Measurements from ENCODE around the gene HBS1L.

HBS1L gene

DNA sequence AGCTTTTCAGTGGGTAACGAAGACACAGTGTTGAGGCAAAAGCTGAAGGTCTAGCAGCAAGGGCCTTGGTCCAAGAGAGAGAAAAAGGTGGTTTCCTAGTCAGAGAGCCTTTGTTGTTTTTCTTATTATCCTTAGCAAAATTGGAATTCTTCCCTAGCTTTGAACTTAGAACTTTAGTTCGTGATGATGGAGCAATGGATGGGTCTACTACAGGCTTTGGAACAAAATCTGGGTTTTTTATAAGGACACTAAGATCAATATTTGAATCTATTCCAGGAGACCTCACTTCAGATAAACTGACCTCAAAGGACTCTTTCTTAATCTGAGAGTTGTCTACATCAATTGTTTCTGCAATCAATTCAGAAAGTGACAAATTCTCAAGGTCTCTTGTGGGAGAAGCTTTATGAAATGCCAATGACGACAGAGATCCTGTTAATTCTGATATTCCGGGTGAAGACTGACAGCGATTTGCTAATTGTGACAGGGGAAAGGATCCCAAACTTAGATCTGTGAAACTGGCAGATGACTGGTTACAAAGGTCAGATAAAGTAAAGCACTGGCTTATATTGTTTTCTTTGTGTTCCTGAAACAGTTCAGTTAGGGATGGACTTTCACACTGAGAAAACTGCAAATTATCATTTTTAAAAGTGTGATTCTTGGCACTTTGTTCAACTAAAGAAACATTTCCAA lies 17.7 kb downstream of the HBS1L start:
- H3K4me1 ChIP-seq (ENCODE audit: control insufficient read depth in 1 of 2, insufficient read depth in 1 of 2, low read depth in 1 of 2, low read length in 1 of 2), result no peaks in the 10 kb centered on the region
- peaks cover 61% of the 10 kb centered on the region for H3K36me3 ChIP-seq
- no peaks in the 10 kb centered on the region for H3K27me3 ChIP-seq
- no peak overlapping the region for H3K4me3 ChIP-seq (ENCODE audit: low read depth in 1 of 2, low read length in 1 of 2)
- no peaks in the 10 kb centered on the region for H3K9me3 ChIP-seq
- no peak overlapping the region for H3K27ac ChIP-seq
- TF ChIP-seq, protein P1, sequence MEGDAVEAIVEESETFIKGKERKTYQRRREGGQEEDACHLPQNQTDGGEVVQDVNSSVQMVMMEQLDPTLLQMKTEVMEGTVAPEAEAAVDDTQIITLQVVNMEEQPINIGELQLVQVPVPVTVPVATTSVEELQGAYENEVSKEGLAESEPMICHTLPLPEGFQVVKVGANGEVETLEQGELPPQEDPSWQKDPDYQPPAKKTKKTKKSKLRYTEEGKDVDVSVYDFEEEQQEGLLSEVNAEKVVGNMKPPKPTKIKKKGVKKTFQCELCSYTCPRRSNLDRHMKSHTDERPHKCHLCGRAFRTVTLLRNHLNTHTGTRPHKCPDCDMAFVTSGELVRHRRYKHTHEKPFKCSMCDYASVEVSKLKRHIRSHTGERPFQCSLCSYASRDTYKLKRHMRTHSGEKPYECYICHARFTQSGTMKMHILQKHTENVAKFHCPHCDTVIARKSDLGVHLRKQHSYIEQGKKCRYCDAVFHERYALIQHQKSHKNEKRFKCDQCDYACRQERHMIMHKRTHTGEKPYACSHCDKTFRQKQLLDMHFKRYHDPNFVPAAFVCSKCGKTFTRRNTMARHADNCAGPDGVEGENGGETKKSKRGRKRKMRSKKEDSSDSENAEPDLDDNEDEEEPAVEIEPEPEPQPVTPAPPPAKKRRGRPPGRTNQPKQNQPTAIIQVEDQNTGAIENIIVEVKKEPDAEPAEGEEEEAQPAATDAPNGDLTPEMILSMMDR (IDR thresholded peaks at IDR 0.05), result no peak

DNA sequence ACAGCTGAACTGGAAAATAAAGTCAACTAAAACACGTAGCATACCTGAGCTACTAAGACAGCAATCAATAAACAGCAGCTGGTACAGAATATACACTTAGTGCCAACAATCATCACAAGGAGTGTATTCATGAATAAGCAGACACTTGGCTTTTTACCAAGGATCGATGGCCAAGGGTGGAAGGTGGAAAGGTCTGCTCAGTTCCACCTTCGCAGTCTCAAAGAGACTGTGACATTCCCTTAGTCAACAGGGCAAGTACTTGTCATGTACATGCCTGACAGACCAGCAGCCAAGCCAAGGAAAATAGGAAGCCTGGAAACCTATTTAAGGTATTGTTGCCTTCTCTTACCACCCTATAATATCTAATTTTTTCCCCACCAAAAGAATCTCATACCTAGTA lies 21.4 kb downstream of the HBS1L start:
- Histone ChIP-seq H3K9me3 (no peaks in the 10 kb centered on the region), H3K27me3 (no peaks in the 10 kb centered on the region), H3K36me3 (peaks cover 49% of the 10 kb centered on the region), H3K4me3 (ENCODE audit: low read depth in 1 of 2, low read length in 1 of 2) (no peak overlapping the region), H3K4me1 (ENCODE audit: control insufficient read depth in 1 of 2, insufficient read depth in 1 of 2, low read depth in 1 of 2, low read length in 1 of 2) (no peaks in the 10 kb centered on the region), H3K27ac (no peak overlapping the region)
- TF ChIP-seq, protein P1 (IDR thresholded peaks at IDR 0.05), result no peak

DNA sequence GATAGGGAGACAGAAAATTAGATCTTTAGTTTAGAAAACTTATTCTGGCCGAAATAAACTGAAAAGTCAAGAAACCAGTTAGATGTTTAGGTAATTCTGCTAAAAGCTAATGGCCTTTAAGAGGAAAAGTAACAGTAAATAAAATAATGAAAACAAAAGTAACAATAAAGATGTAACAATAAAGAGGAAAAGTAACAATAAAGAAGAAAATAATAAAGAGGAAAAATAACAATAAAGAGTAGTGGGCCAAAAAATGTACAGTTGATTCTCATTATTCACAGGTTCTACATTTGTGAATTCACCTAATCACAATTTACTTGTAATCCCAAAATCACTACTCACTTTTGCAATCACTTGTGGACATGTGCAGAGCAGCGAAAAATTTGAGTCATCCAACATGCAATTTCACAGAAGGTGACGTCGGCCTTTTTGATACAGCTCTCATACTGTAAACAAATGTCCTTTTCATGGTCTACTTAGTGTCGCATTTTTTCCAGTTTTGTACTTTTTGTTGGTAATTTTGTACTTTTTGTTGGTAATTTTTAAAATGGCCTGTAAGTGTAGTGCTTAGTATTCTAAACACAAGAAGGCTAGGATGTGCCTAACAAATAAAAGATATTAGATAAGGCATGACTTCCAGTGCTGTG lies 24.0 kb downstream of the HBS1L start:
- Histone ChIP-seq H3K4me3 (ENCODE audit: low read depth in 1 of 2, low read length in 1 of 2) (no peak overlapping the region), H3K27ac (no peak overlapping the region), H3K27me3 (no peaks in the 10 kb centered on the region), H3K4me1 (ENCODE audit: control insufficient read depth in 1 of 2, insufficient read depth in 1 of 2, low read depth in 1 of 2, low read length in 1 of 2) (no peaks in the 10 kb centered on the region), H3K9me3 (no peaks in the 10 kb centered on the region), H3K36me3 (peaks cover 25% of the 10 kb centered on the region)
- TF ChIP-seq, protein P1 (IDR thresholded peaks at IDR 0.05), result no peak

DNA sequence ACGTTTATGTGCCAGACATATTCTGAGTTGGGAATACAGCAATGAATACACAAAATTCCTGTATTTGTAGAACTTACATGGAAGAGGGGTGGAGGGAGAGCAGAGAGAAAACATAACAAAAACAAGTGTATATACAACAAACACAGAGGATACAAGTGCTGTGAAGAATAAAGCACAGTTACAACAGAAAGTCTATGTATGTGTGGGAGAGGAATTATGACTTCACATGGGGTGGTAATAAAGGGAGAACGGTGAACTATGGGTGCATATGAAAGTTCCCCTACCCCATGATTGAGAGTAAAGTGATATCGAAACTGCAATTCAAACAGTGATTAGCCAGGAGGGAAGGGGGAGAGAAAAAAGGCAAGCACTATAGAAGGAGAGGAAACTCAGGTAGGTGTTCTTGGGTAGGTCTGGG lies 24.6 kb downstream of the HBS1L start:
- no peak overlapping the region for H3K27ac ChIP-seq
- TF ChIP-seq, protein P1 (IDR thresholded peaks at IDR 0.05), result no peak
- no peaks in the 10 kb centered on the region for H3K4me1 ChIP-seq (ENCODE audit: control insufficient read depth in 1 of 2, insufficient read depth in 1 of 2, low read depth in 1 of 2, low read length in 1 of 2)
- peaks cover 22% of the 10 kb centered on the region for H3K36me3 ChIP-seq
- H3K4me3 ChIP-seq (ENCODE audit: low read depth in 1 of 2, low read length in 1 of 2), result no peak overlapping the region
- no peaks in the 10 kb centered on the region for H3K9me3 ChIP-seq
- H3K27me3 ChIP-seq, result no peaks in the 10 kb centered on the region

DNA sequence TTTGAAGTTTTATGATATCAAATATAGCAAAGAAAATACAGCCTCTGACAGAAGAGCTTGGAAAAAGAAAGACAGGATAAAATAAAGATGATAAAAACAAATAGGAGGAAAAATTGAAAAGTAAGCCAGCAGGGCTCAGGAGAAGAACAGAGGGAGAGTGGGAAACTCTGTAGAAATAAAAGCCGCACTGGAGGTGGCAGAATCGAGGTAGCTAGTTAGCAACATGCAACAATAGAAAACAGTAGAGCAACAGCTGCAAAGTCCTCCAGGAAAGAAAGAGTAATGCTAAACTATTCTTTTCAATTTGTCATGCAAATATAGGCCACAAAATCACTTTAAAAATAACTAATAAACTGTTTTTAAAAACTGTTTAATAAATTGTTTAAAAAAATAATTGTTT lies 28.8 kb downstream of the HBS1L start:
- H3K4me3 ChIP-seq (ENCODE audit: low read depth in 1 of 2, low read length in 1 of 2), result no peak overlapping the region
- no peaks in the 10 kb centered on the region for H3K4me1 ChIP-seq (ENCODE audit: control insufficient read depth in 1 of 2, insufficient read depth in 1 of 2, low read depth in 1 of 2, low read length in 1 of 2)
- no peaks in the 10 kb centered on the region for H3K9me3 ChIP-seq
- TF ChIP-seq, protein P1 (IDR thresholded peaks at IDR 0.05), result no peak
- H3K36me3 ChIP-seq, result peaks cover 1% of the 10 kb centered on the region
- no peaks in the 10 kb centered on the region for H3K27me3 ChIP-seq
- H3K27ac ChIP-seq, result no peak overlapping the region
